K562 (cell line): ENCODE measurements around the gene SLC25A29. TPM values are rescaled to one million over a fixed set of nuclear protein-coding genes. Genes with fewer than 3 reads are reported as not detected.

ENCODE experiments used
- ATAC-seq: fragments of 200-7000 bp; cut with Tn5 transposase; 3 replicates; pipeline ENCODE4 v1.9.1; 2020; ENCODE audit warnings: moderate library complexity
- BruUV-seq: library from RNA; stranded (reverse); fragments of 400-500 nt; replicated peaks from 2 replicates; lab custom pipeline; 2021; lab: Mats Ljungman, UMichigan
- CTCF ChIA-PET: fragments of 300-600 bp; formaldehyde crosslinking; extraction: SDS; loops from one replicate; lab custom pipeline; 2021; ENCODE audit warnings: low intra/inter-chr PET ratio; lab: Yijun Ruan, JAX
- POLR2A ChIA-PET: fragments of 300-600, 350-650 bp; sonication (Branson Sonifier 250); formaldehyde crosslinking; extraction: SDS; loops from one replicate; lab custom pipeline; 2021; ENCODE audit warnings: antibody characterized with exemption, inconsistent platforms; lab: Yijun Ruan, JAX
- DNase-seq, 4 experiments: peaks; one replicate each; pipeline versions ENCODE4 v3.0.0 to v3.0.0-alpha.2; 2011 to 2018; ENCODE audit warnings: low spot score in 3 of 4, mixed read lengths in 3 of 4; ENCODE audit errors: extremely low read depth in 1 of 4
- FAIRE-seq: peaks from 2 replicates; lab custom pipeline; 2011; peaks lifted over from hg19 to GRCh38; lab: Jason Lieb, UNC
- H2AFZ ChIP-seq: 2 replicates; pipeline ENCODE4 v1.6.0; 2011; ENCODE audit warnings: low read depth, low read length, control low read depth, inconsistent platforms
- H3K27ac ChIP-seq: fragments of 200-600 bp; 3 replicates; pipeline ENCODE4 v1.8.0; 2011; ENCODE audit warnings: low read depth, mild to moderate bottlenecking, control low read depth, inconsistent platforms, low read length, moderate library complexity, mixed read lengths; ENCODE audit errors: extremely low read depth
- H3K27me3 ChIP-seq, 2 experiments: fragments of 300-600 bp in 1 of 2; 2 replicates in 1 of 2; 3 replicates in 1 of 2; pipeline versions ENCODE4 v1.6.0 to v1.8.0; 2011; ENCODE audit warnings: inconsistent platforms in 2 of 2, low read length in 2 of 2, mild to moderate bottlenecking in 1 of 2, mixed read lengths in 1 of 2, moderate library complexity in 1 of 2; ENCODE audit not compliant: control insufficient read depth in 2 of 2, insufficient read depth in 2 of 2
- H3K36me3 ChIP-seq: fragments of 300-600 bp; 3 replicates; pipeline ENCODE4 v1.8.0; 2011; ENCODE audit warnings: mild to moderate bottlenecking, low read length, inconsistent platforms; ENCODE audit not compliant: control insufficient read depth, insufficient read depth
- H3K4me1 ChIP-seq, 2 experiments: fragments of 200-600 bp in 1 of 2; replicated peaks in 1 of 2; 2 replicates in 1 of 2; 3 replicates in 1 of 2; pipeline versions ENCODE4 v1.5.1 to v1.8.0; 2011; ENCODE audit warnings: inconsistent platforms in 2 of 2, low read length in 2 of 2, mild to moderate bottlenecking in 1 of 2, mixed read lengths in 1 of 2, moderate library complexity in 1 of 2; ENCODE audit not compliant: control insufficient read depth in 2 of 2, insufficient read depth in 2 of 2
- H3K4me2 ChIP-seq: 2 replicates; pipeline ENCODE4 v1.6.1; 2011; ENCODE audit warnings: low read length, control low read depth, inconsistent platforms, mixed read lengths; ENCODE audit not compliant: insufficient read depth
- H3K4me3 ChIP-seq: fragments of 200-600 bp; sonication (generic), shearing (Covaris generic); 2 replicates; pipeline ENCODE4 v1.5.1; 2016; ENCODE audit warnings: control low read depth, inconsistent platforms
- H3K79me2 ChIP-seq: fragments of 200-600 bp; 3 replicates; pipeline ENCODE4 v1.8.0; 2011; ENCODE audit warnings: low read length, inconsistent platforms; ENCODE audit not compliant: control insufficient read depth, insufficient read depth
- H3K9ac ChIP-seq, 2 experiments: 2 replicates each; pipeline versions ENCODE4 v1.6.0 to v1.6.1; 2011; ENCODE audit warnings: low read depth in 2 of 2, low read length in 2 of 2, control low read depth in 1 of 2, inconsistent platforms in 1 of 2, mild to moderate bottlenecking in 1 of 2, mixed read lengths in 1 of 2; ENCODE audit not compliant: insufficient read depth in 1 of 2
- H3K9me1 ChIP-seq: one replicate; pipeline ENCODE4 v1.6.0; 2011; ENCODE audit warnings: inconsistent platforms, mild to moderate bottlenecking, low read length, moderate library complexity; ENCODE audit not compliant: control insufficient read depth, insufficient read depth
- H3K9me3 ChIP-seq: replicated peaks from 2 replicates; pipeline ENCODE4 v1.5.1; 2011; ENCODE audit warnings: low read depth, low read length, inconsistent platforms; ENCODE audit not compliant: control insufficient read depth, insufficient read depth
- H4K20me1 ChIP-seq: replicated peaks from 2 replicates; pipeline ENCODE4 v1.6.1; 2011; ENCODE audit warnings: low read length, inconsistent platforms, mixed read lengths; ENCODE audit not compliant: control insufficient read depth, insufficient read depth
- KLF1 ChIP-seq: fragments of 450-650 bp; IDR thresholded peaks from 2 replicates; pipeline ENCODE4 v1.6.1; 2016; ENCODE audit warnings: missing genetic modification characterization, missing compliant biosample characterization
- POLR2AphosphoS2 ChIP-seq: IDR thresholded peaks from 2 replicates; pipeline ENCODE4 v1.6.1; 2012; ENCODE audit warnings: low read length, improper control_type of control experiment
- POLR2G ChIP-seq: fragments of 200-400 bp; formaldehyde crosslinking; IDR thresholded peaks from 2 replicates; pipeline ENCODE4 v1.6.1; 2017; ENCODE audit warnings: low read depth, mild to moderate bottlenecking, antibody characterized with exemption, low read length, moderate library complexity
- PRDM10 ChIP-seq: fragments of 450-650 bp; IDR thresholded peaks from 2 replicates; pipeline ENCODE4 v1.6.1; 2018; ENCODE audit not compliant: partially characterized antibody
- RBFOX2 ChIP-seq: fragments of 200-400 bp; formaldehyde crosslinking; IDR thresholded peaks from 2 replicates; pipeline ENCODE4 v1.6.1; 2017; ENCODE audit warnings: low read depth, mild to moderate bottlenecking, low read length, moderate library complexity
- RBM22 ChIP-seq: fragments of 200-400 bp; formaldehyde crosslinking; IDR thresholded peaks from 2 replicates; pipeline ENCODE4 v1.6.1; 2018; ENCODE audit warnings: low read length, low read depth; ENCODE audit not compliant: poor library complexity, severe bottlenecking
- ZNF224 ChIP-seq: sonication (generic); formaldehyde crosslinking; IDR thresholded peaks from 2 replicates; pipeline ENCODE4 v1.8.0; 2022; ENCODE audit warnings: mild to moderate bottlenecking, missing genetic modification reagents
- ZNF644 ChIP-seq: fragments of 200-800 bp; sonication (Bioruptor generic); IDR thresholded peaks from 2 replicates; pipeline ENCODE4 v1.6.1; 2016; ENCODE audit warnings: low read depth, missing genetic modification characterization, missing compliant biosample characterization
- WGBS: fragments of 100-300 bp; shearing (Covaris generic); methylation state at CpG from one replicate; pipeline ENCODE4 v1.1.6; 2016; ENCODE audit warnings: low coverage, mixed read lengths; ENCODE audit not compliant: insufficient coverage; ENCODE audit errors: missing lambda C conversion rate; 5-methylcytosine and 5-hydroxymethylcytosine counted together
- in situ Hi-C: fragments of 300-500 bp; cut with MboI; formaldehyde crosslinking; loops from 4 replicates; pipeline ENCODE4 v1.15.0; 2018; ENCODE audit warnings: inconsistent platforms, mixed read lengths
- intact Hi-C: fragments of 100-400 bp; cut with micrococcal nuclease; formaldehyde crosslinking; loops from 2 replicates; pipeline ENCODE4 v1.14.2; 2022
- polyA plus RNA-seq, 8 experiments: library from polyadenylated mRNA; depleted of rRNA in 4 of 8; stranded (reverse) in 5 of 8; unstranded in 3 of 8; fragments of >200 nt; fragmentation: Nextera tagmentation in 2 of 8; fragmentation: Illumina TruSeq in 1 of 8; extraction: Ambion mirVana in 2 of 8; extraction: Trizol in 1 of 8; gene quantifications; 2 replicates each; pipeline versions ENCODE4 v1.2.1 to v1.2.3, GENCODE V29; 2011 to 2014; ENCODE audit warnings: inconsistent platforms in 1 of 8, missing spikeins in 1 of 8
- total RNA-seq, 7 experiments: library from RNA; depleted of rRNA in 6 of 7; stranded (reverse); fragments of >200 nt in 6 of 7; fragmentation: Illumina TruSeq in 2 of 7; extraction: Trizol in 2 of 7; gene quantifications; 2 replicates each; pipeline versions ENCODE4 v1.2.1 to v1.2.3, GENCODE V29; 2011 to 2021; ENCODE audit warnings: low replicate concordance in 1 of 7

The SLC25A29 gene
- total and polyA plus RNA-seq, 9 of the 15 experiments (the other 6 are each of a cell fraction or from before 2014, with no cell fraction given), result 0.07 to 17.5 (median 4.8) TPM

- TF ChIP-seq ZNF644 (tag), result no peak
- TF ChIP-seq PRDM10, result no peak
- no peak for TF ChIP-seq KLF1
- peak; percentile 89 for TF ChIP-seq RBM22
- peak; percentile 83 for TF ChIP-seq POLR2G
- peak; percentile 58 for TF ChIP-seq RBFOX2
- no peak for TF ChIP-seq ZNF224 (CRISPR knock-in tag)
- peak; percentile 2; the same call in 1 of the 2 replicates for TF ChIP-seq POLR2AphosphoS2
- no peak for FAIRE-seq
- intact Hi-C loops (no loop called here), in situ Hi-C loops (no loop called here)
- Histone ChIP-seq H3K36me3 (peaks cover 67% of the 10 kb centered on the region), H3K4me3 (no peak overlapping the region), H3K9ac (peak overlapping the region in 1 of 2 experiments; percentile 17; a peak in 1 of 4 replicates), H3K4me1 (peaks cover 0 to 5% of the 10 kb centered on the region in 2 experiments; a peak in 2 of 5 replicates), H2AFZ (no peak overlapping the region), H3K9me1 (no peaks in the 10 kb centered on the region), H4K20me1 (no peaks in the 10 kb centered on the region; the same call in 1 of the 2 replicates), H3K4me2 (no peak overlapping the region), H3K79me2 (no peaks in the 10 kb centered on the region), H3K27ac (no peak overlapping the region), H3K9me3 (no peaks in the 10 kb centered on the region), H3K27me3 (no peaks in the 10 kb centered on the region)
- ChIA-PET POLR2A (interaction anchor here (0.7 to 2.3 kb wide), 3 partner anchors 10 to 43 kb away, joined by 4 to 13 read pairs (median 4); no protein-coding TSS in a partner anchor), CTCF (no interaction called here)
- peak; percentile 5 for ATAC-seq
- no TSS peak for BruUV-seq
- WGBS, result 97% methylated on average over 6 of the region's 11 CpGs
- no peak for DNase-seq
Measured at GRCh38 chr14:100342195-100342594, 36.0 kb upstream of the SLC25A29 start.
